ENCODE data around the gene EIF4EBP2.

DNA sequence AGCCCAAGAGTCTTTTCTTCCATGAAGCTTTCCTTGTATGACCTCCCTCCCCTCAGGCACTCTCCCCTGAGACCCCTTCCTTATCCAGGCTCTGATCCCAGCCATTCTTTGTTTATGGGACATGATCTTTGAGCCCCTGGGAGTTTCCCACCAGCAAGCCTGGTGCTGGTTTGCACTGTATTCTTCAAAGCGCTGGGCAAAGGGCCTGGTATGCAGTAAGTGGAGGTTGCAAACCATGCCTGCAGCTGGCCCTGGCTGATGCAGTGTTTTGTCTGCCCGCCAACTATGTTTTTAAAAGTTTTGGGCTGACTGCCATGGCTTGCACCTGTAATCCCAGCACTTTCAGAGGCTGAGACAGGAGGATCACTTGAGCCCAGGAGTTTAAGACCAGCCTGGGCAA is 44.3 kb downstream of the EIF4EBP2 start:
- TF ChIP-seq TCF7L2 (IDR thresholded peaks at IDR 0.05; ENCODE audit: borderline replicate concordance, extremely low read depth, insufficient read depth, insufficient read length) (no peak), EZH2 (IDR thresholded peaks at IDR 0.05) (no peak), YY1 (IDR thresholded peaks at IDR 0.05; ENCODE audit: extremely low read depth, insufficient replicate concordance, low read depth, low read length) (no peak), POLR2A (IDR thresholded peaks at IDR 0.05; ENCODE audit: borderline replicate concordance, extremely low read depth, insufficient read depth, insufficient read length) (no peak), POLR2AphosphoS5 (IDR thresholded peaks at IDR 0.05; ENCODE audit: low read depth, low read length) (no peak), ZNF274 (IDR thresholded peaks at IDR 0.05; ENCODE audit: low read depth, low read length) (no peak), EGR1 (IDR thresholded peaks at IDR 0.05; ENCODE audit: low read depth) (no peak), ZFX (IDR thresholded peaks at IDR 0.05) (no peak)
- TF ChIP-seq, protein P1, sequence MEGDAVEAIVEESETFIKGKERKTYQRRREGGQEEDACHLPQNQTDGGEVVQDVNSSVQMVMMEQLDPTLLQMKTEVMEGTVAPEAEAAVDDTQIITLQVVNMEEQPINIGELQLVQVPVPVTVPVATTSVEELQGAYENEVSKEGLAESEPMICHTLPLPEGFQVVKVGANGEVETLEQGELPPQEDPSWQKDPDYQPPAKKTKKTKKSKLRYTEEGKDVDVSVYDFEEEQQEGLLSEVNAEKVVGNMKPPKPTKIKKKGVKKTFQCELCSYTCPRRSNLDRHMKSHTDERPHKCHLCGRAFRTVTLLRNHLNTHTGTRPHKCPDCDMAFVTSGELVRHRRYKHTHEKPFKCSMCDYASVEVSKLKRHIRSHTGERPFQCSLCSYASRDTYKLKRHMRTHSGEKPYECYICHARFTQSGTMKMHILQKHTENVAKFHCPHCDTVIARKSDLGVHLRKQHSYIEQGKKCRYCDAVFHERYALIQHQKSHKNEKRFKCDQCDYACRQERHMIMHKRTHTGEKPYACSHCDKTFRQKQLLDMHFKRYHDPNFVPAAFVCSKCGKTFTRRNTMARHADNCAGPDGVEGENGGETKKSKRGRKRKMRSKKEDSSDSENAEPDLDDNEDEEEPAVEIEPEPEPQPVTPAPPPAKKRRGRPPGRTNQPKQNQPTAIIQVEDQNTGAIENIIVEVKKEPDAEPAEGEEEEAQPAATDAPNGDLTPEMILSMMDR (IDR thresholded peaks at IDR 0.05 in 2 of 3, conservative IDR thresholded peaks at IDR 0.05 in 1 of 3; ENCODE audit: borderline replicate concordance in 1 of 3, insufficient read depth in 1 of 3, low read depth in 2 of 3, low read length in 2 of 3), result no peak
- TF ChIP-seq, protein P2, sequence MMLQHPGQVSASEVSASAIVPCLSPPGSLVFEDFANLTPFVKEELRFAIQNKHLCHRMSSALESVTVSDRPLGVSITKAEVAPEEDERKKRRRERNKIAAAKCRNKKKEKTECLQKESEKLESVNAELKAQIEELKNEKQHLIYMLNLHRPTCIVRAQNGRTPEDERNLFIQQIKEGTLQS (IDR thresholded peaks at IDR 0.05), result no peak
- TF ChIP-seq, protein P3, sequence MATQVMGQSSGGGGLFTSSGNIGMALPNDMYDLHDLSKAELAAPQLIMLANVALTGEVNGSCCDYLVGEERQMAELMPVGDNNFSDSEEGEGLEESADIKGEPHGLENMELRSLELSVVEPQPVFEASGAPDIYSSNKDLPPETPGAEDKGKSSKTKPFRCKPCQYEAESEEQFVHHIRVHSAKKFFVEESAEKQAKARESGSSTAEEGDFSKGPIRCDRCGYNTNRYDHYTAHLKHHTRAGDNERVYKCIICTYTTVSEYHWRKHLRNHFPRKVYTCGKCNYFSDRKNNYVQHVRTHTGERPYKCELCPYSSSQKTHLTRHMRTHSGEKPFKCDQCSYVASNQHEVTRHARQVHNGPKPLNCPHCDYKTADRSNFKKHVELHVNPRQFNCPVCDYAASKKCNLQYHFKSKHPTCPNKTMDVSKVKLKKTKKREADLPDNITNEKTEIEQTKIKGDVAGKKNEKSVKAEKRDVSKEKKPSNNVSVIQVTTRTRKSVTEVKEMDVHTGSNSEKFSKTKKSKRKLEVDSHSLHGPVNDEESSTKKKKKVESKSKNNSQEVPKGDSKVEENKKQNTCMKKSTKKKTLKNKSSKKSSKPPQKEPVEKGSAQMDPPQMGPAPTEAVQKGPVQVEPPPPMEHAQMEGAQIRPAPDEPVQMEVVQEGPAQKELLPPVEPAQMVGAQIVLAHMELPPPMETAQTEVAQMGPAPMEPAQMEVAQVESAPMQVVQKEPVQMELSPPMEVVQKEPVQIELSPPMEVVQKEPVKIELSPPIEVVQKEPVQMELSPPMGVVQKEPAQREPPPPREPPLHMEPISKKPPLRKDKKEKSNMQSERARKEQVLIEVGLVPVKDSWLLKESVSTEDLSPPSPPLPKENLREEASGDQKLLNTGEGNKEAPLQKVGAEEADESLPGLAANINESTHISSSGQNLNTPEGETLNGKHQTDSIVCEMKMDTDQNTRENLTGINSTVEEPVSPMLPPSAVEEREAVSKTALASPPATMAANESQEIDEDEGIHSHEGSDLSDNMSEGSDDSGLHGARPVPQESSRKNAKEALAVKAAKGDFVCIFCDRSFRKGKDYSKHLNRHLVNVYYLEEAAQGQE (IDR thresholded peaks at IDR 0.05; ENCODE audit: low read depth), result no peak

All from HCT116 (cell line).